Endothelial cell of umbilical vein (primary cell): ENCODE data around the gene MRAS. TPM values are rescaled to one million over a fixed set of nuclear protein-coding genes. Genes with fewer than 3 reads are reported as not detected.

ENCODE experiments used
- BruUV-seq: library from RNA; stranded (reverse); fragments of 400-500 nt; replicated peaks from 2 replicates; lab custom pipeline; 2021; lab: Mats Ljungman, UMichigan
- CTCF ChIA-PET: fragments of 300-600, 350-600 bp; sonication (Branson Sonifier 250); formaldehyde crosslinking; loops from one replicate; lab custom pipeline; 2021; ENCODE audit warnings: antibody characterized with exemption, inconsistent platforms; lab: Charles Lee
- POLR2A ChIA-PET: fragments of 300-600, 350-600 bp; sonication (Branson Sonifier 250); formaldehyde crosslinking; loops from one replicate; lab custom pipeline; 2021; ENCODE audit warnings: antibody characterized with exemption, inconsistent platforms; lab: Charles Lee
- DNase-seq: peaks from one replicate; pipeline ENCODE4 v3.0.0-alpha.2; 2011; ENCODE audit warnings: low read depth, low spot score
- FAIRE-seq: peaks from 2 replicates; lab custom pipeline; 2011; peaks lifted over from hg19 to GRCh38; lab: Jason Lieb, UNC
- H2AFZ ChIP-seq: 2 replicates; pipeline ENCODE4 v1.6.0; 2012; ENCODE audit warnings: low read depth, low read length, control low read depth, inconsistent platforms
- H3K27ac ChIP-seq: 2 replicates; pipeline ENCODE4 v1.5.1; 2011; ENCODE audit warnings: low read depth, mild to moderate bottlenecking, control low read depth, low read length, moderate library complexity; ENCODE audit not compliant: insufficient read depth
- H3K27me3 ChIP-seq, 2 experiments: 2 replicates each; pipeline versions ENCODE4 v1.6.0 to v1.6.1; 2011; ENCODE audit warnings: low read length in 2 of 2, mixed read lengths in 1 of 2; ENCODE audit not compliant: control insufficient read depth in 2 of 2, insufficient read depth in 2 of 2
- H3K36me3 ChIP-seq, 2 experiments: 2 replicates in 1 of 2; 3 replicates in 1 of 2; pipeline ENCODE4 v1.5.1; 2011; ENCODE audit warnings: low read length in 2 of 2, mild to moderate bottlenecking in 1 of 2, moderate library complexity in 1 of 2; ENCODE audit not compliant: control insufficient read depth in 2 of 2, insufficient read depth in 2 of 2; ENCODE audit errors: extremely low read depth in 1 of 2
- H3K4me1 ChIP-seq: 3 replicates; pipeline ENCODE4 v1.5.1; 2011; ENCODE audit warnings: mild to moderate bottlenecking, low read length; ENCODE audit not compliant: control insufficient read depth, insufficient read depth; ENCODE audit errors: extremely low read depth
- H3K4me2 ChIP-seq: 2 replicates; pipeline ENCODE4 v1.6.1; 2011; ENCODE audit warnings: low read length, control low read depth, mixed read lengths; ENCODE audit not compliant: insufficient read depth
- H3K4me3 ChIP-seq, 3 experiments: fragments of 200-600 bp in 1 of 3; sonication (generic), shearing (Covaris generic) in 1 of 3; replicated peaks in 1 of 3; 2 replicates each; pipeline ENCODE4 v1.5.1; 2011 to 2016; ENCODE audit warnings: control low read depth in 3 of 3, low read length in 3 of 3, mild to moderate bottlenecking in 2 of 3, inconsistent platforms in 1 of 3, low read depth in 1 of 3, moderate library complexity in 1 of 3; ENCODE audit not compliant: insufficient read depth in 1 of 3
- H3K79me2 ChIP-seq: 2 replicates; pipeline ENCODE4 v1.6.0; 2012; ENCODE audit warnings: low read length, inconsistent platforms; ENCODE audit not compliant: control insufficient read depth, insufficient read depth
- H3K9ac ChIP-seq: replicated peaks from 2 replicates; pipeline ENCODE3; 2011; ENCODE audit warnings: low read length, control low read depth; ENCODE audit not compliant: insufficient read depth; ENCODE audit errors: extremely low read depth
- H3K9me1 ChIP-seq: replicated peaks from 3 replicates; pipeline ENCODE4 v1.6.0; 2011; ENCODE audit warnings: mild to moderate bottlenecking, low read length; ENCODE audit not compliant: control insufficient read depth, insufficient read depth; ENCODE audit errors: extremely low read depth
- H3K9me3 ChIP-seq: replicated peaks from 2 replicates; pipeline ENCODE4 v1.5.1; 2012; ENCODE audit warnings: low read length, inconsistent platforms; ENCODE audit not compliant: control insufficient read depth, insufficient read depth
- H4K20me1 ChIP-seq: replicated peaks from 2 replicates; pipeline ENCODE3; 2011; ENCODE audit warnings: mild to moderate bottlenecking, low read length; ENCODE audit not compliant: control insufficient read depth, insufficient read depth; ENCODE audit errors: extremely low read depth
- EZH2 ChIP-seq: IDR thresholded peaks from 2 replicates; pipeline ENCODE4 v1.6.1; 2012; ENCODE audit warnings: borderline replicate concordance, low read depth, mild to moderate bottlenecking, moderate library complexity, low read length, inconsistent platforms; ENCODE audit not compliant: severe bottlenecking
- FOS ChIP-seq: IDR thresholded peaks from 2 replicates; pipeline ENCODE4 v1.6.1; 2011; ENCODE audit warnings: mild to moderate bottlenecking, low read length, moderate library complexity, borderline replicate concordance; ENCODE audit not compliant: insufficient read depth
- GATA2 ChIP-seq: IDR thresholded peaks from 2 replicates; pipeline ENCODE4 v1.7.0; 2011; ENCODE audit warnings: low read depth, mild to moderate bottlenecking, moderate library complexity, mixed read lengths, low read length; ENCODE audit not compliant: insufficient read length, insufficient read depth
- JUN ChIP-seq: IDR thresholded peaks from 2 replicates; pipeline ENCODE4 v1.6.1; 2011; ENCODE audit warnings: borderline replicate concordance, low read depth; ENCODE audit not compliant: insufficient read length, insufficient read depth
- MYC ChIP-seq: IDR thresholded peaks from one replicate; pipeline ENCODE4 v1.6.1; 2011; ENCODE audit warnings: mild to moderate bottlenecking, low read depth, low read length
- POLR2A ChIP-seq: IDR thresholded peaks from 2 replicates; pipeline ENCODE4 v1.6.1; 2012; ENCODE audit warnings: low read depth, mild to moderate bottlenecking, control low read depth, low read length
- POLR2AphosphoS5 ChIP-seq: IDR thresholded peaks from 2 replicates; pipeline ENCODE4 v1.6.1; 2012; ENCODE audit warnings: low read depth, mild to moderate bottlenecking, control low read depth, low read length, moderate library complexity; ENCODE audit not compliant: insufficient read depth
- dilution Hi-C: fragments of 300-500 bp; cut with MboI; formaldehyde crosslinking; loops from one replicate; pipeline ENCODE4 v1.15.0; 2019; ENCODE audit warnings: low sequenced_read_pairs; ENCODE audit not compliant: extremely low pct_ligation_motif_present
- intact Hi-C: fragments of 100-400 bp; cut with micrococcal nuclease; formaldehyde crosslinking; loops from one replicate; pipeline ENCODE4 v1.10.0; 2022
- polyA plus RNA-seq, 4 experiments: library from polyadenylated mRNA; depleted of rRNA in 3 of 4; stranded (reverse) in 3 of 4; unstranded in 1 of 4; fragments of >200 nt; gene quantifications; 2 replicates each; pipeline versions ENCODE4 v1.2.1 to v1.2.3, GENCODE V29; 2011 to 2012; ENCODE audit warnings: missing spikeins in 1 of 4
- total RNA-seq: library from RNA; stranded (reverse); gene quantifications from 2 replicates; pipeline ENCODE4 v1.2.3, GENCODE V29; 2021
- TF ChIP-seq, protein P1 (sequence below), 2 donors: IDR thresholded peaks; 1 replicate in 1 of 2; 2 replicates in 1 of 2; pipeline ENCODE4 v1.5.1; 2011; ENCODE audit warnings: low read length in 2 of 2, mild to moderate bottlenecking in 2 of 2, moderate library complexity in 2 of 2, control low read depth in 1 of 2, inconsistent platforms in 1 of 2, low read depth in 1 of 2; ENCODE audit not compliant: insufficient read depth in 1 of 2; ENCODE audit errors: extremely low read depth in 1 of 2
- TF ChIP-seq, protein P2 (sequence below): IDR thresholded peaks from 2 replicates; pipeline ENCODE4 v1.6.1; 2011; ENCODE audit not compliant: insufficient read depth, insufficient read length

Gene MRAS
- total and polyA plus RNA-seq, 2 donors (not counting 3 experiments of a cell fraction or from before 2014, with no cell fraction given) = 14.6 to 16.5 TPM

DNA sequence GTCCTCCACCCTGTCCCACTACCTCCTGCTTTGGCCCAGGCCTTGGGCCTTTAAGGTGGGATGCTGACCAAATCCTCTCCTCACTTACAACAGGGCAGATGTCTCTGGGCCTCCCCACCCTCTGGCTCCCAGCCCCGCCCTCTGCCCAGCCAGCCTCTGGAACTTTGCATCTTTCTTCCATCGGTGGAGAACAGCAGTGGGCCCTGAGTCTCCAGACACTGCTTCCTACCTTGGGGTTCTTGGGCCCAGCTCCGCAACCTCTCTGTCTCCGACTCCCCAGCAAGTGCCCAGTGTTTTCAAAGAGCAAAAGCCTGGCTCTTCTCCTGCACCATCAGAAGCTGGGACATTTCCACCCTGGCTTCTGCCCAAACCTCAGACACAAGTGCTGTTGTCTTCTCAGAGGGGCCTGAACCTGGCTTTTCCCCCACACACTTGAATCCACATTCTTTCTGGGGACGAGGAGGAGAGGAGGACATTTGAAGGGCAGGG lies 33.1 kb downstream of the MRAS start:
- FAIRE-seq = no peak
- CTCF ChIA-PET = no interaction called here
- no peaks in the 10 kb centered on the region for H3K9me1 ChIP-seq
- dilution Hi-C loops = no loop called here
- BruUV-seq = no TSS peak
- intact Hi-C loops = no loop called here
- no peak overlapping the region for H3K9ac ChIP-seq
- no peak overlapping the region for H3K4me2 ChIP-seq
- H3K27me3 ChIP-seq = no peaks in the 10 kb centered on the region
- no peaks in the 10 kb centered on the region for H3K36me3 ChIP-seq
- no peaks in the 10 kb centered on the region for H3K4me1 ChIP-seq
- no peak for DNase-seq
- no peak overlapping the region for H2AFZ ChIP-seq
- POLR2A ChIA-PET = no interaction called here
- no peaks in the 10 kb centered on the region for H3K79me2 ChIP-seq
- H3K9me3 ChIP-seq = no peaks in the 10 kb centered on the region
- TF ChIP-seq POLR2AphosphoS5 (no peak), POLR2A (no peak), MYC (no peak), EZH2 (no peak), GATA2 (no peak), FOS (no peak), JUN (no peak)
- TF ChIP-seq, protein P1, sequence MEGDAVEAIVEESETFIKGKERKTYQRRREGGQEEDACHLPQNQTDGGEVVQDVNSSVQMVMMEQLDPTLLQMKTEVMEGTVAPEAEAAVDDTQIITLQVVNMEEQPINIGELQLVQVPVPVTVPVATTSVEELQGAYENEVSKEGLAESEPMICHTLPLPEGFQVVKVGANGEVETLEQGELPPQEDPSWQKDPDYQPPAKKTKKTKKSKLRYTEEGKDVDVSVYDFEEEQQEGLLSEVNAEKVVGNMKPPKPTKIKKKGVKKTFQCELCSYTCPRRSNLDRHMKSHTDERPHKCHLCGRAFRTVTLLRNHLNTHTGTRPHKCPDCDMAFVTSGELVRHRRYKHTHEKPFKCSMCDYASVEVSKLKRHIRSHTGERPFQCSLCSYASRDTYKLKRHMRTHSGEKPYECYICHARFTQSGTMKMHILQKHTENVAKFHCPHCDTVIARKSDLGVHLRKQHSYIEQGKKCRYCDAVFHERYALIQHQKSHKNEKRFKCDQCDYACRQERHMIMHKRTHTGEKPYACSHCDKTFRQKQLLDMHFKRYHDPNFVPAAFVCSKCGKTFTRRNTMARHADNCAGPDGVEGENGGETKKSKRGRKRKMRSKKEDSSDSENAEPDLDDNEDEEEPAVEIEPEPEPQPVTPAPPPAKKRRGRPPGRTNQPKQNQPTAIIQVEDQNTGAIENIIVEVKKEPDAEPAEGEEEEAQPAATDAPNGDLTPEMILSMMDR (IDR thresholded peaks at IDR 0.05; ENCODE audit: extremely low read depth in 1 of 2, insufficient read depth in 1 of 2, low read depth in 1 of 2, low read length in 2 of 2) = no peak
- TF ChIP-seq, protein P2, sequence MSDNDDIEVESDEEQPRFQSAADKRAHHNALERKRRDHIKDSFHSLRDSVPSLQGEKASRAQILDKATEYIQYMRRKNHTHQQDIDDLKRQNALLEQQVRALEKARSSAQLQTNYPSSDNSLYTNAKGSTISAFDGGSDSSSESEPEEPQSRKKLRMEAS = no peak
- no peak overlapping the region for H3K4me3 ChIP-seq
- no peak overlapping the region for H3K27ac ChIP-seq
- H4K20me1 ChIP-seq = no peaks in the 10 kb centered on the region
